Adrenal gland (tissue), 12 donors: ENCODE measurements around the gene SLC17A7. TPM values are rescaled to one million over a fixed set of nuclear protein-coding genes. Genes with fewer than 3 reads are reported as not detected.
A peak's percentile ranks its signal among the peaks of the same experiment; 100 is the strongest.

Experiments used
- DNase-seq, 7 donors: peaks; one replicate each; pipeline ENCODE4 v3.0.0-alpha.2; 2019 to 2020
- H3K27ac ChIP-seq, 5 donors: fragments of 200-600 bp; sonication (generic) in 4 of 5; 1 replicate in 3 of 5; 2 replicates in 2 of 5; pipeline versions ENCODE4 v1.5.1 to v1.8.0; 2016 to 2020; ENCODE audit warnings: mild to moderate bottlenecking in 1 of 5
- H3K27me3 ChIP-seq: fragments of 200-600 bp; 2 replicates; pipeline ENCODE4 v1.8.0; 2021
- H3K36me3 ChIP-seq, 2 donors: fragments of 200-600 bp; replicated peaks in 1 of 2; 1 replicate in 1 of 2; 2 replicates in 1 of 2; pipeline versions ENCODE4 v1.5.1 to v1.8.0; 2018 to 2022
- H3K4me1 ChIP-seq, 2 donors: fragments of 200-600 bp; replicated peaks in 1 of 2; 1 replicate in 1 of 2; 2 replicates in 1 of 2; pipeline versions ENCODE4 v1.5.1 to v1.8.0; 2018 to 2021
- H3K4me3 ChIP-seq, 4 donors: fragments of 200-600 bp; sonication (generic) in 3 of 4; one replicate each; pipeline ENCODE4 v1.5.1; 2016 to 2018
- H3K9me3 ChIP-seq, 3 donors: fragments of 200-600 bp; sonication (generic) in 1 of 3; replicated peaks in 1 of 3; 1 replicate in 2 of 3; 2 replicates in 1 of 3; pipeline versions ENCODE4 v1.5.1 to v1.8.0; 2016 to 2021
- CTCF ChIP-seq, 6 experiments: fragments of 450-650 bp in 4 of 6; fragments of 200-600 bp in 2 of 6; sonication (generic) in 1 of 6; IDR thresholded peaks; 1 replicate in 5 of 6; 2 replicates in 1 of 6; pipeline versions ENCODE4 v1.5.1 to v1.8.0; 2016 to 2021; ENCODE audit warnings: antibody characterized with exemption in 6 of 6, mild to moderate bottlenecking in 2 of 6, moderate library complexity in 1 of 6
- POLR2A ChIP-seq, 2 donors: fragments of 450-650 bp; IDR thresholded peaks; one replicate each; pipeline ENCODE4 v1.6.1; 2017; ENCODE audit warnings: antibody characterized with exemption in 2 of 2, mild to moderate bottlenecking in 2 of 2, moderate library complexity in 1 of 2
- WGBS, 4 donors: extraction: QIAGEN DNeasy Blood & Tissue Kit in 2 of 4; methylation state at CpG; one replicate each; pipeline versions ENCODE4 v1.1.5 to v1.1.7; 2013 to 2017; 5-methylcytosine and 5-hydroxymethylcytosine counted together
- intact Hi-C, 2 donors: fragments of 100-400 bp; cut with DNase I; formaldehyde crosslinking; loops; one replicate each; pipeline versions ENCODE4 v1.14.1 to v1.15.0; 2022 to 2023
- polyA plus RNA-seq, 3 donors: library from polyadenylated mRNA; stranded (reverse); fragments of 200-250 nt in 2 of 3; fragments of 350-450 nt in 1 of 3; fragmentation: Illumina TruSeq in 1 of 3; extraction: RNeasy Lipid Tissue Mini Kit (QIAGEN cat#74804) in 1 of 3; gene quantifications; one replicate each; pipeline ENCODE4 v1.2.3, GENCODE V29; 2013 to 2014
- total RNA-seq, 9 donors: library from RNA; depleted of rRNA in 4 of 9; stranded (reverse); fragments of >200 nt in 4 of 9; fragments of 120-200 nt in 1 of 9; fragmentation: NEBNext Ultra II Directional in 1 of 9; extraction: Animal tissue kit (Norgen Biotek cat#: 25700) in 1 of 9; gene quantifications; one replicate each; pipeline versions ENCODE4 v1.1.0 to v1.2.4, GENCODE V29; 2013 to 2023
- donor health status: healthy with polysubstance abuse.
- donor health status: Bipolar disorder and iron deficiency.
- donor health status: DM: yes; HTN: yes; CAD: no.
- donor health status: DM: no; HTN: no; CAD: no.
- donor health status: DM: no; HTN: no; CAD: no.
- donor health status: DM: yes; HTN: yes; CAD: no.

The SLC17A7 gene
- total and polyA plus RNA-seq, 12 donors = 0.06 to 9.6 (median 1.2) TPM

DNA sequence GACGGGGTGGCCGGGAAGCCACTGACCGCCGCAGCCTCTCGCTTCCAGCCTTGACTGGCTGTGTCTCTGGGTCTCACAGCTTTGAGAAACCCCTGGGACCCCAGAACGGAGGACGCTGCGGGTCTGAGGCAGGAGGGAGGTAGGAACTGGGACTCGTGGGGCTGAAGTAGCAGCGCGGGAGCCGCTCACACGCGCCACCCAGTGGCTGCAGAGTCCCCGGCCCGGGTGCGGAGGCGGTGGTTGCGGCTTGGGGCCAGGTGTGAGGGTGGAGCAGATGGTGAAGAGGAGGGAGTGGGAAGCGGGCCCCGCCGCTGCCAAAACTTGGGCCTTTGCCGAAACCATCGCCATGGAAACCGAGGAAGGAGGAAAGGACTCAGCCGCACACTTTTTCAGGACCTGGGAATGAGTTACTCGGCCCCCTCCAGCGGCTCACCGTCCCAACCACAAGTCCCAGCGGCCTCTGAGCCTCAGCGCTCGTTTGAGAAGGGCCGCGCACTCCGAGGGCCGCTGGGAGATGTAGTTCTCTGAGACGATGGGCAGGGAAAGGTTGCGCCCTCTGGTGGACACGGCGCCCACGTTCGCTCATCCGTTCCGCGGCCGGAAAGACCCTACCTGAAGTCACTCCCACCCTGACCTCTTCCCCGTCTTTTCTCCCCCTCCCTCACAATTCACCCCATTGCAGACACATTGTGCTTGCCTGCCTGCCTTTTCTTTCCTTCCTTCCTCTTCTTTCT is 2.2 kb upstream of the SLC17A7 start:
- 0 to 1% (median 1%) methylated on average over 15 to 47 of the region's 47 CpGs for WGBS, 4 donors
- Histone ChIP-seq H3K27ac (peak overlapping the region in 4 of 5 donors; percentile 5 to 90 (median 48)), H3K27me3 (peaks cover 12% of the 10 kb centered on the region), H3K9me3 (no peaks in the 10 kb centered on the region), H3K4me3 (peak overlapping the region in 3 of 4 donors; percentile 15 to 65 (median 46)), H3K36me3 (peaks cover 0 to 10% of the 10 kb centered on the region in 2 donors), H3K4me1 (no peaks in the 10 kb centered on the region)
- peak; percentile 69 to 95 (median 78) for TF ChIP-seq CTCF (IDR thresholded peaks at IDR 0.05)
- no peak for TF ChIP-seq POLR2A (IDR thresholded peaks at IDR 0.05)
- intact Hi-C loops = loop anchor here in 1 of 2 donors (5.0 kb wide), 1 partner anchor 216 kb away; no protein-coding TSS in a partner anchor
- DNase-seq = peak; percentile 91 to 97 (median 95)

GRCh38 chr19:49442771-49443365 is 1.5 kb upstream of the SLC17A7 start:
- intact Hi-C loops = loop anchor here in 1 of 2 donors (5.0 kb wide), 1 partner anchor 216 kb away; no protein-coding TSS in a partner anchor
- Histone ChIP-seq H3K9me3 (no peaks in the 10 kb centered on the region), H3K36me3 (peaks cover 0 to 10% of the 10 kb centered on the region in 2 donors), H3K27me3 (peaks cover 13% of the 10 kb centered on the region), H3K4me1 (no peaks in the 10 kb centered on the region), H3K27ac (peak overlapping the region in 4 of 5 donors; percentile 5 to 90 (median 48)), H3K4me3 (peak overlapping the region in 3 of 4 donors; percentile 15 to 65 (median 46))
- DNase-seq = peak; percentile 86 to 97 (median 93)
- WGBS, 4 donors = 0 to 1% (median 0%) methylated on average over 16 to 43 of the region's 43 CpGs
- TF ChIP-seq POLR2A (IDR thresholded peaks at IDR 0.05) = peak in 1 of 2 donors; percentile 14
- no peak for TF ChIP-seq CTCF (IDR thresholded peaks at IDR 0.05)

GRCh38 chr19:49442354-49442753 is 1.0 kb upstream of the SLC17A7 start:
- H3K4me1 ChIP-seq = no peaks in the 10 kb centered on the region
- intact Hi-C loops = loop anchor here in 1 of 2 donors (5.0 kb wide), 1 partner anchor 215 kb away; no protein-coding TSS in a partner anchor
- peak overlapping the region in 1 of 5 donors; percentile 90 for H3K27ac ChIP-seq
- peak in 2 of 7 donors; percentile 43 to 68 for DNase-seq
- H3K27me3 ChIP-seq = peaks cover 13% of the 10 kb centered on the region
- TF ChIP-seq CTCF (IDR thresholded peaks at IDR 0.05) = no peak
- TF ChIP-seq POLR2A (IDR thresholded peaks at IDR 0.05) = no peak
- peak overlapping the region in 1 of 4 donors; percentile 65 for H3K4me3 ChIP-seq
- peaks cover 0 to 8% of the 10 kb centered on the region in 2 donors for H3K36me3 ChIP-seq
- H3K9me3 ChIP-seq = no peaks in the 10 kb centered on the region
- 3 to 9% (median 5%) methylated on average over 11 of the region's 11 CpGs for whole genome bisulfite sequencing, 4 donors

DNA sequence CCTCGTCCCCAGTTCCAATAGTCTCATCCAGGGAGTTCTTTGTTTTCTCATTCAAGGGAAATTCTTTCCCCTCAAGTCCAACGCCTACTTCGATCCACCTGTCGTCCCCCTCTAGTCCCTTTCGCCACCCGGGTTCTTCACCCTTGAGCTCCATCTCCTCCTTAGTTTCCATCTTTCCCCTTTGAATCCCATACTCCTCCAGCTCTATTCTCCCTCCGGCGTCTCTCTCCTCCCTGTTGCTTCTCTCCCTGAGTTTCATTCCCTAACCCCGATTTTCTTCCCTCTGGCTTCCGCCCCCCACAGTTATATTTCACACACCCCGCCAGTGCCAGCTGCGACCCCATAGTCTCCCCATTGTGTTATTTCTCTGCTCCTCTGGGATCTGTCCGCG is 628 bp upstream of the SLC17A7 start:
- Histone ChIP-seq H3K27ac (peak overlapping the region in 1 of 5 donors; percentile 90), H3K4me1 (no peaks in the 10 kb centered on the region), H3K36me3 (peaks cover 0 to 4% of the 10 kb centered on the region in 2 donors), H3K9me3 (no peaks in the 10 kb centered on the region), H3K27me3 (peaks cover 13% of the 10 kb centered on the region), H3K4me3 (peak overlapping the region in 1 of 4 donors; percentile 65)
- intact Hi-C loops = loop anchor here in 1 of 2 donors (5.0 kb wide), 1 partner anchor 215 kb away; no protein-coding TSS in a partner anchor
- 15 to 26% (median 23%) methylated on average over 14 of the region's 14 CpGs for WGBS, 4 donors
- TF ChIP-seq POLR2A (IDR thresholded peaks at IDR 0.05) (no peak), CTCF (IDR thresholded peaks at IDR 0.05) (no peak)
- no peak for DNase-seq
